SK-N-SH (cell line): ENCODE data around the gene SIGLEC8.

ENCODE experiments used
- CHD2 ChIP-seq: fragments of 150-350 bp; IDR thresholded peaks from 2 replicates; pipeline ENCODE4 v1.6.1; 2018; ENCODE audit warnings: low read length; ENCODE audit not compliant: partially characterized antibody
- CTCF ChIP-seq: fragments of 200-600 bp; sonication (generic); IDR thresholded peaks from 2 replicates; pipeline ENCODE4 v1.6.1; 2017; ENCODE audit warnings: antibody characterized with exemption, mild to moderate bottlenecking, moderate library complexity
- EP300 ChIP-seq, 2 experiments: IDR thresholded peaks; 2 replicates each; pipeline versions ENCODE4 v1.4.0 to v1.6.1; 2012; ENCODE audit warnings: borderline replicate concordance in 1 of 2, low read depth in 1 of 2, low read length in 1 of 2
- GABPA ChIP-seq: IDR thresholded peaks from 2 replicates; pipeline ENCODE4 v1.4.0; 2012; ENCODE audit warnings: low read depth, mild to moderate bottlenecking
- MEF2A ChIP-seq: IDR thresholded peaks from 2 replicates; pipeline ENCODE4 v1.4.0; 2012; ENCODE audit warnings: low read depth, borderline replicate concordance
- MXI1 ChIP-seq: IDR thresholded peaks from 2 replicates; pipeline ENCODE4 v1.6.1; 2012; ENCODE audit warnings: mild to moderate bottlenecking, low read depth, low read length, improper control_type of control experiment
- NRF1 ChIP-seq: IDR thresholded peaks from 2 replicates; pipeline ENCODE4 v1.6.1; 2012; ENCODE audit warnings: low read depth, mild to moderate bottlenecking, low read length
- POLR2AphosphoS5 ChIP-seq: IDR thresholded peaks from 2 replicates; pipeline ENCODE4 v1.6.1; 2012; ENCODE audit warnings: low read depth, low read length
- REST ChIP-seq: IDR thresholded peaks from 2 replicates; pipeline ENCODE4 v1.6.1; 2012; ENCODE audit warnings: mild to moderate bottlenecking, low read depth, low read length, moderate library complexity
- RXRA ChIP-seq: IDR thresholded peaks from 2 replicates; pipeline ENCODE4 v1.4.0; 2012; ENCODE audit warnings: low read depth, mild to moderate bottlenecking, borderline replicate concordance
- SIN3A ChIP-seq: IDR thresholded peaks from 2 replicates; pipeline ENCODE4 v1.6.1; 2012; ENCODE audit warnings: low read depth, mild to moderate bottlenecking, low read length, moderate library complexity, borderline replicate concordance

- no peak for TF ChIP-seq MEF2A
- TF ChIP-seq RXRA, result no peak
- no peak for TF ChIP-seq MXI1
- no peak for TF ChIP-seq EP300 (IDR thresholded peaks at IDR 0.05; ENCODE audit: borderline replicate concordance in 1 of 2, low read depth in 1 of 2, low read length in 1 of 2)
- no peak for TF ChIP-seq GABPA
- TF ChIP-seq POLR2AphosphoS5, result no peak
- no peak for TF ChIP-seq SIN3A
- no peak for TF ChIP-seq CHD2
- TF ChIP-seq CTCF, result no peak
- no peak for TF ChIP-seq NRF1
- TF ChIP-seq REST, result no peak
These were observed 45.1 kb upstream of the SIGLEC8 start for GRCh38 chr19:51503286-51503817.
